K562 (cell line): ENCODE data around the gene LAPTM4A. TPM values are rescaled to one million over a fixed set of nuclear protein-coding genes. Genes with fewer than 3 reads are reported as not detected.
A peak's percentile ranks its signal among the peaks of the same experiment; 100 is the strongest.

Experiments used
- BMI1 ChIP-seq: fragments of 150-350 bp; IDR thresholded peaks from 2 replicates; pipeline ENCODE4 v1.6.1; 2014; ENCODE audit warnings: low read length
- BRD9 ChIP-seq: fragments of 450-650 bp; IDR thresholded peaks from 2 replicates; pipeline ENCODE4 v1.6.1; 2018; ENCODE audit warnings: low read depth; ENCODE audit not compliant: partially characterized antibody
- CCAR2 ChIP-seq: fragments of 200-400 bp; formaldehyde crosslinking; IDR thresholded peaks from 2 replicates; pipeline ENCODE4 v1.6.1; 2017; ENCODE audit warnings: mild to moderate bottlenecking, low read depth, low read length
- GTF2E2 ChIP-seq: fragments of 200-800 bp; sonication (Bioruptor generic); IDR thresholded peaks from 2 replicates; pipeline ENCODE4 v1.6.1; 2016; ENCODE audit warnings: missing genetic modification characterization, missing compliant biosample characterization
- HOXB6 ChIP-seq: fragments of 250-450 bp; sonication (Bioruptor Pico); IDR thresholded peaks from 2 replicates; pipeline ENCODE4 v1.5.1; 2022; ENCODE audit warnings: mild to moderate bottlenecking, borderline replicate concordance
- KAT2B ChIP-seq: IDR thresholded peaks from one replicate; pipeline ENCODE4 v1.6.1; 2012; ENCODE audit warnings: low read depth, mild to moderate bottlenecking, control low read depth, inconsistent platforms, low read length, moderate library complexity
- RNF2 ChIP-seq: sonication (generic); IDR thresholded peaks from 2 replicates; pipeline ENCODE4 v1.6.1; 2016
- TAF9B ChIP-seq: fragments of 450-650 bp; IDR thresholded peaks from 2 replicates; pipeline ENCODE4 v1.6.1; 2018; ENCODE audit warnings: mild to moderate bottlenecking; ENCODE audit not compliant: partially characterized antibody
- TEAD1 ChIP-seq, 2 experiments: fragments of 450-650 bp in 1 of 2; sonication (generic) in 1 of 2; formaldehyde crosslinking; IDR thresholded peaks; 2 replicates each; pipeline versions ENCODE4 v1.4.0 to v1.8.0; 2020 to 2022; ENCODE audit warnings: mild to moderate bottlenecking in 2 of 2, missing genetic modification reagents in 1 of 2
- XRCC5 ChIP-seq: fragments of 200-400 bp; formaldehyde crosslinking; IDR thresholded peaks from 2 replicates; pipeline ENCODE4 v1.6.1; 2017; ENCODE audit warnings: low read depth, mild to moderate bottlenecking, low read length
- ZBTB17 ChIP-seq: fragments of 450-650 bp; formaldehyde crosslinking; IDR thresholded peaks from 2 replicates; pipeline ENCODE4 v1.4.0; 2020; ENCODE audit warnings: mild to moderate bottlenecking
- ZFP36 ChIP-seq: fragments of 150-350 bp; IDR thresholded peaks from 2 replicates; pipeline ENCODE4 v1.6.1; 2018; ENCODE audit warnings: low read length, low read depth; ENCODE audit not compliant: partially characterized antibody
- ZFX ChIP-seq: sonication (generic); formaldehyde crosslinking; IDR thresholded peaks from 2 replicates; pipeline ENCODE4 v1.8.0; 2022; ENCODE audit warnings: mild to moderate bottlenecking, missing genetic modification reagents, moderate library complexity
- polyA plus RNA-seq, 8 experiments: library from polyadenylated mRNA; depleted of rRNA in 4 of 8; stranded (reverse) in 5 of 8; unstranded in 3 of 8; fragments of >200 nt; fragmentation: Nextera tagmentation in 2 of 8; fragmentation: Illumina TruSeq in 1 of 8; extraction: Ambion mirVana in 2 of 8; extraction: Trizol in 1 of 8; gene quantifications; 2 replicates each; pipeline versions ENCODE4 v1.2.1 to v1.2.3, GENCODE V29; 2011 to 2014; ENCODE audit warnings: inconsistent platforms in 1 of 8, missing spikeins in 1 of 8
- total RNA-seq, 7 experiments: library from RNA; depleted of rRNA in 6 of 7; stranded (reverse); fragments of >200 nt in 6 of 7; fragmentation: Illumina TruSeq in 2 of 7; extraction: Trizol in 2 of 7; gene quantifications; 2 replicates each; pipeline versions ENCODE4 v1.2.1 to v1.2.3, GENCODE V29; 2011 to 2021; ENCODE audit warnings: low replicate concordance in 1 of 7
- TF ChIP-seq, protein P1 (sequence below): fragments of 250-450 bp; sonication (Bioruptor Pico); IDR thresholded peaks from 2 replicates; pipeline ENCODE4 v1.4.0; 2020; ENCODE audit warnings: mild to moderate bottlenecking
- TF ChIP-seq, protein P2 (sequence below): sonication (generic); formaldehyde crosslinking; IDR thresholded peaks from 2 replicates; pipeline ENCODE4 v1.4.0; 2020; ENCODE audit warnings: mild to moderate bottlenecking, missing genetic modification reagents
- TF ChIP-seq, protein P3 (sequence below): sonication (generic); formaldehyde crosslinking; IDR thresholded peaks from 2 replicates; pipeline ENCODE4 v1.8.0; 2023; ENCODE audit warnings: mild to moderate bottlenecking, missing genetic modification reagents
- TF ChIP-seq, protein P4 (sequence below), 2 experiments: fragments of 450-650 bp; IDR thresholded peaks; 2 replicates each; pipeline ENCODE4 v1.6.1; 2016

LAPTM4A gene
- total and polyA plus RNA-seq, 9 of the 15 experiments (the other 6 are each of a cell fraction or from before 2014, with no cell fraction given), result 13.4 to 157 (median 50.1) TPM

DNA sequence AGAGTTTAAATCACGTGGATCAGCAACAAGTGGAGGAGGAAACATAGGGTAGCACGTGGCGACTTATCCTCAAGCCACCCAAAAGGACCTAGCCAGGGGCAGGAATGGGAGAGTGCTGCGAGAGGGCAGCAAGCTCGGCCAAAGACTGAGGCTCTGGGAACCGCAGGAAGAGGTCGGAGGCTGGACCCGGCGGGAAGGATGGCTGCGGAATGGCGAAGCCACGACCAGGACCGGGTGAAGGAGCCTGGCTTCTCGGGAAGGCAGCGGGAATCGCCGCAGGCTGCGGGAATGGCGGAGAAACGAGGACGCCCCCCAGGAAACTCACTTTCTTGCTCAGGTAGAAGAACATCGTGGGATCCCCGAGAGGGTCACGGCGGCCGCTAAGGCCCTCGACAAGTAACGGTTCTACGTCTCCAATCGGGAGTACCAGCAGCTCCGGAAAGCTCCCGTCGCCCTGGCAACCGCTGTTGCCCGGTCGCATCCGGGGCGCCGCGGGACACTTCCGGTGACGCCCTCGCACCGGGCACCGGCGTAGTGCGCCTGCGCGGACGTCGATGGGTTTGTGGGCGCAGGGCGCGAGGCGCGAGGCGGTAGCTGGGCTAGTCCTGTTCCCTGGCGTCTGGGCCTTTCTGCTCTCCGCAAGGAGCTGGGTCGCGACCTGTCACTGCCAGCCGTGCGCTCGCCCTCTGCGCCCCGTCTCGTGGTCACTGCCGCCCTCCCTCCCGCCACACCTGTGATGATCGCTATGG lies 61.6 kb downstream of the LAPTM4A start, which contains the start of gene WDR35 (continued):
- TF ChIP-seq, protein P1, sequence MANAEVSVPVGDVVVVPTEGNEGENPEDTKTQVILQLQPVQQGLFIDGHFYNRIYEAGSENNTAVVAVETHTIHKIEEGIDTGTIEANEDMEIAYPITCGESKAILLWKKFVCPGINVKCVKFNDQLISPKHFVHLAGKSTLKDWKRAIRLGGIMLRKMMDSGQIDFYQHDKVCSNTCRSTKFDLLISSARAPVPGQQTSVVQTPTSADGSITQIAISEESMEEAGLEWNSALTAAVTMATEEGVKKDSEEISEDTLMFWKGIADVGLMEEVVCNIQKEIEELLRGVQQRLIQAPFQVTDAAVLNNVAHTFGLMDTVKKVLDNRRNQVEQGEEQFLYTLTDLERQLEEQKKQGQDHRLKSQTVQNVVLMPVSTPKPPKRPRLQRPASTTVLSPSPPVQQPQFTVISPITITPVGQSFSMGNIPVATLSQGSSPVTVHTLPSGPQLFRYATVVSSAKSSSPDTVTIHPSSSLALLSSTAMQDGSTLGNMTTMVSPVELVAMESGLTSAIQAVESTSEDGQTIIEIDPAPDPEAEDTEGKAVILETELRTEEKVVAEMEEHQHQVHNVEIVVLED (CRISPR knock-in tag), result no peak
- no peak for TF ChIP-seq ZFP36
- no peak; a peak in 1 of 4 replicates for TF ChIP-seq TEAD1 (CRISPR knock-in tag; IDR thresholded peaks at IDR 0.05)
- TF ChIP-seq CCAR2, result no peak
- no peak for TF ChIP-seq ZFX (CRISPR knock-in tag)
- no peak for TF ChIP-seq TAF9B
- TF ChIP-seq BRD9, result no peak
- no peak for TF ChIP-seq KAT2B
- no peak for TF ChIP-seq ZBTB17
- no peak for TF ChIP-seq GTF2E2
- TF ChIP-seq, protein P2, sequence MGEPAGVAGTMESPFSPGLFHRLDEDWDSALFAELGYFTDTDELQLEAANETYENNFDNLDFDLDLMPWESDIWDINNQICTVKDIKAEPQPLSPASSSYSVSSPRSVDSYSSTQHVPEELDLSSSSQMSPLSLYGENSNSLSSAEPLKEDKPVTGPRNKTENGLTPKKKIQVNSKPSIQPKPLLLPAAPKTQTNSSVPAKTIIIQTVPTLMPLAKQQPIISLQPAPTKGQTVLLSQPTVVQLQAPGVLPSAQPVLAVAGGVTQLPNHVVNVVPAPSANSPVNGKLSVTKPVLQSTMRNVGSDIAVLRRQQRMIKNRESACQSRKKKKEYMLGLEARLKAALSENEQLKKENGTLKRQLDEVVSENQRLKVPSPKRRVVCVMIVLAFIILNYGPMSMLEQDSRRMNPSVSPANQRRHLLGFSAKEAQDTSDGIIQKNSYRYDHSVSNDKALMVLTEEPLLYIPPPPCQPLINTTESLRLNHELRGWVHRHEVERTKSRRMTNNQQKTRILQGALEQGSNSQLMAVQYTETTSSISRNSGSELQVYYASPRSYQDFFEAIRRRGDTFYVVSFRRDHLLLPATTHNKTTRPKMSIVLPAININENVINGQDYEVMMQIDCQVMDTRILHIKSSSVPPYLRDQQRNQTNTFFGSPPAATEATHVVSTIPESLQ, result no peak
- 0 out of 2 replicates have a peak, but pooled peaks have one; percentile 39 for TF ChIP-seq RNF2
- TF ChIP-seq, protein P3, sequence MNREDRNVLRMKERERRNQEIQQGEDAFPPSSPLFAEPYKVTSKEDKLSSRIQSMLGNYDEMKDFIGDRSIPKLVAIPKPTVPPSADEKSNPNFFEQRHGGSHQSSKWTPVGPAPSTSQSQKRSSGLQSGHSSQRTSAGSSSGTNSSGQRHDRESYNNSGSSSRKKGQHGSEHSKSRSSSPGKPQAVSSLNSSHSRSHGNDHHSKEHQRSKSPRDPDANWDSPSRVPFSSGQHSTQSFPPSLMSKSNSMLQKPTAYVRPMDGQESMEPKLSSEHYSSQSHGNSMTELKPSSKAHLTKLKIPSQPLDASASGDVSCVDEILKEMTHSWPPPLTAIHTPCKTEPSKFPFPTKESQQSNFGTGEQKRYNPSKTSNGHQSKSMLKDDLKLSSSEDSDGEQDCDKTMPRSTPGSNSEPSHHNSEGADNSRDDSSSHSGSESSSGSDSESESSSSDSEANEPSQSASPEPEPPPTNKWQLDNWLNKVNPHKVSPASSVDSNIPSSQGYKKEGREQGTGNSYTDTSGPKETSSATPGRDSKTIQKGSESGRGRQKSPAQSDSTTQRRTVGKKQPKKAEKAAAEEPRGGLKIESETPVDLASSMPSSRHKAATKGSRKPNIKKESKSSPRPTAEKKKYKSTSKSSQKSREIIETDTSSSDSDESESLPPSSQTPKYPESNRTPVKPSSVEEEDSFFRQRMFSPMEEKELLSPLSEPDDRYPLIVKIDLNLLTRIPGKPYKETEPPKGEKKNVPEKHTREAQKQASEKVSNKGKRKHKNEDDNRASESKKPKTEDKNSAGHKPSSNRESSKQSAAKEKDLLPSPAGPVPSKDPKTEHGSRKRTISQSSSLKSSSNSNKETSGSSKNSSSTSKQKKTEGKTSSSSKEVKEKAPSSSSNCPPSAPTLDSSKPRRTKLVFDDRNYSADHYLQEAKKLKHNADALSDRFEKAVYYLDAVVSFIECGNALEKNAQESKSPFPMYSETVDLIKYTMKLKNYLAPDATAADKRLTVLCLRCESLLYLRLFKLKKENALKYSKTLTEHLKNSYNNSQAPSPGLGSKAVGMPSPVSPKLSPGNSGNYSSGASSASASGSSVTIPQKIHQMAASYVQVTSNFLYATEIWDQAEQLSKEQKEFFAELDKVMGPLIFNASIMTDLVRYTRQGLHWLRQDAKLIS, result no peak
- TF ChIP-seq HOXB6, result no peak
- peak; percentile 78; the same call in 1 of the 2 replicates for TF ChIP-seq BMI1
- TF ChIP-seq, protein P4, sequence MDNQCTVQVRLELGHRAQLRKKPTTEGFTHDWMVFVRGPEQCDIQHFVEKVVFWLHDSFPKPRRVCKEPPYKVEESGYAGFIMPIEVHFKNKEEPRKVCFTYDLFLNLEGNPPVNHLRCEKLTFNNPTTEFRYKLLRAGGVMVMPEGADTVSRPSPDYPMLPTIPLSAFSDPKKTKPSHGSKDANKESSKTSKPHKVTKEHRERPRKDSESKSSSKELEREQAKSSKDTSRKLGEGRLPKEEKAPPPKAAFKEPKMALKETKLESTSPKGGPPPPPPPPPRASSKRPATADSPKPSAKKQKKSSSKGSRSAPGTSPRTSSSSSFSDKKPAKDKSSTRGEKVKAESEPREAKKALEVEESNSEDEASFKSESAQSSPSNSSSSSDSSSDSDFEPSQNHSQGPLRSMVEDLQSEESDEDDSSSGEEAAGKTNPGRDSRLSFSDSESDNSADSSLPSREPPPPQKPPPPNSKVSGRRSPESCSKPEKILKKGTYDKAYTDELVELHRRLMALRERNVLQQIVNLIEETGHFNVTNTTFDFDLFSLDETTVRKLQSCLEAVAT (IDR thresholded peaks at IDR 0.05), result peak in 1 of 2 experiments; percentile 96; a peak in 2 of 4 replicates
- no peak for TF ChIP-seq XRCC5
